ENCODE measurements around the gene MAP6.

Gene MAP6

GRCh38 chr11:75626889-75627529 is 41.8 kb downstream of the MAP6 start:
- no peak for DNase-seq

GRCh38 chr11:75625991-75626888 is 42.6 kb downstream of the MAP6 start:
- peak; percentile 69 for DNase-seq

- no peak for DNase-seq
These were observed 43.8 kb downstream of the MAP6 start for GRCh38 chr11:75625021-75625420.

- no peak for DNase-seq
These were observed 52.6 kb downstream of the MAP6 start for GRCh38 chr11:75616281-75616680.

GRCh38 chr11:75615751-75616150 is 53.1 kb downstream of the MAP6 start:
- no peak for DNase-seq

- DNase-seq: no peak
These were observed 57.0 kb downstream of the MAP6 start for GRCh38 chr11:75611823-75612222.

- DNase-seq: no peak
These were observed 62.7 kb downstream of the MAP6 start for GRCh38 chr11:75606099-75606498.

- DNase-seq: peak; percentile 81
These were observed 64.8 kb downstream of the MAP6 start for GRCh38 chr11:75603791-75604736.

GRCh38 chr11:75602951-75603350 is 65.9 kb downstream of the MAP6 start:
- DNase-seq: peak; percentile 7

- no peak for DNase-seq
These were observed 67.3 kb downstream of the MAP6 start for GRCh38 chr11:75601494-75601893.

- no peak for DNase-seq
These were observed 68.5 kb downstream of the MAP6 start for GRCh38 chr11:75600356-75600755.

GRCh38 chr11:75598900-75599299 is 69.9 kb downstream of the MAP6 start:
- DNase-seq: no peak

GRCh38 chr11:75598264-75598663 is 70.6 kb downstream of the MAP6 start:
- DNase-seq: no peak

- no peak for DNase-seq
These were observed 71.2 kb downstream of the MAP6 start for GRCh38 chr11:75597636-75598035.

- DNase-seq: no peak
These were observed 71.9 kb downstream of the MAP6 start for GRCh38 chr11:75596914-75597313.

- no peak for DNase-seq
These were observed 73.4 kb downstream of the MAP6 start for GRCh38 chr11:75595429-75595828.

- no peak for DNase-seq
These were observed 74.6 kb downstream of the MAP6 start for GRCh38 chr11:75594211-75594610.

GRCh38 chr11:75593286-75593915 is 75.4 kb downstream of the MAP6 start:
- no peak for DNase-seq

- DNase-seq: no peak
These were observed 76.1 kb downstream of the MAP6 start for GRCh38 chr11:75592715-75593114.

- no peak for DNase-seq
These were observed 76.9 kb downstream of the MAP6 start for GRCh38 chr11:75591966-75592365.

- DNase-seq: no peak
These were observed 77.5 kb downstream of the MAP6 start for GRCh38 chr11:75591371-75591770.

GRCh38 chr11:75589933-75590332 is 78.9 kb downstream of the MAP6 start:
- no peak for DNase-seq

GRCh38 chr11:75589051-75589450 is 79.8 kb downstream of the MAP6 start:
- DNase-seq: no peak

Measured in NCI-H226 (cell line).